Hepatic stellate cell (primary cell): ENCODE measurements around the gene RBM27.
"Not testable (repeated sequence)": the region's sequence is repeated elsewhere in the genome, so short reads cannot be mapped to it uniquely, and the experiment has no call there.

Source experiments
- DNase-seq: peaks from one replicate; pipeline ENCODE4 v3.0.0; 2011; ENCODE audit warnings: low spot score

The RBM27 gene

GRCh38 chr5:146203011-146203871, at the start of gene RBM27:
RBM27 (plus strand) TSS chr5:146203605; CDS start chr5:146203766, 161 bp downstream.
- DNase-seq: peak; percentile 100

GRCh38 chr5:146158255-146158654, 45.1 kb upstream of the RBM27 start:
- DNase-seq: no peak

GRCh38 chr5:146164382-146164781, 39.0 kb upstream of the RBM27 start:
- DNase-seq: no peak

- DNase-seq: peak; percentile 14
These were observed 37.9 kb upstream of the RBM27 start for GRCh38 chr5:146165460-146165859.

- DNase-seq: no peak
These were observed 37.5 kb upstream of the RBM27 start for GRCh38 chr5:146165903-146166302.

- DNase-seq: no peak
These were observed 34.3 kb upstream of the RBM27 start for GRCh38 chr5:146169076-146169475.

GRCh38 chr5:146173049-146173448, 30.4 kb upstream of the RBM27 start:
- not testable (repeated sequence) for DNase-seq

- no peak for DNase-seq
These were observed 29.8 kb upstream of the RBM27 start for GRCh38 chr5:146173597-146173996.

GRCh38 chr5:146176805-146177204, 26.6 kb upstream of the RBM27 start:
- DNase-seq: no peak

GRCh38 chr5:146179696-146180095, 23.7 kb upstream of the RBM27 start:
- DNase-seq: no peak

- DNase-seq: not testable (repeated sequence)
These were observed 20.0 kb upstream of the RBM27 start for GRCh38 chr5:146183403-146183802.

GRCh38 chr5:146185161-146185560, 18.2 kb upstream of the RBM27 start:
- no peak for DNase-seq

GRCh38 chr5:146188358-146188757, 15.0 kb upstream of the RBM27 start:
- no peak for DNase-seq

GRCh38 chr5:146192571-146193043, 10.8 kb upstream of the RBM27 start:
- no peak for DNase-seq

GRCh38 chr5:146193285-146193684, 10.1 kb upstream of the RBM27 start:
- DNase-seq: no peak

GRCh38 chr5:146194997-146195396, 8.4 kb upstream of the RBM27 start:
- not testable (repeated sequence) for DNase-seq

- no peak for DNase-seq
These were observed 6.9 kb upstream of the RBM27 start for GRCh38 chr5:146196459-146197048.

GRCh38 chr5:146199176-146199815, 4.1 kb upstream of the RBM27 start:
- DNase-seq: no peak

GRCh38 chr5:146201795-146202194, 1.6 kb upstream of the RBM27 start:
- not testable (repeated sequence) for DNase-seq

GRCh38 chr5:146203872-146204192, 427 bp downstream of the RBM27 start:
- no peak for DNase-seq

GRCh38 chr5:146205499-146206202, 2.2 kb downstream of the RBM27 start:
- no peak for DNase-seq

GRCh38 chr5:146206257-146206656, 2.9 kb downstream of the RBM27 start:
- DNase-seq: no peak
